Ramos (cell line): ENCODE data around the gene GDNF.

ENCODE experiments used
- in situ Hi-C: fragments of 300-500 bp; cut with MboI; formaldehyde crosslinking; loops from one replicate; pipeline ENCODE4 v1.14.3; 2022; ENCODE audit warnings: low sequenced_read_pairs; ENCODE audit not compliant: unreplicated experiment

GDNF gene

GRCh38 chr5:37849641-37850040 is 9.8 kb upstream of the GDNF start:
- in situ Hi-C loops = no loop called here

GRCh38 chr5:37847978-37848425 is 8.2 kb upstream of the GDNF start:
- in situ Hi-C loops = no loop called here

- in situ Hi-C loops = no loop called here
These were observed 7.0 kb upstream of the GDNF start for GRCh38 chr5:37846786-37847310.

GRCh38 chr5:37844009-37844408 is 4.2 kb upstream of the GDNF start:
- in situ Hi-C loops = no loop called here

- in situ Hi-C loops = no loop called here
These were observed 2.2 kb upstream of the GDNF start for GRCh38 chr5:37842048-37842447.

- in situ Hi-C loops = no loop called here
These were observed 1.4 kb upstream of the GDNF start for GRCh38 chr5:37841203-37841602.

- in situ Hi-C loops = no loop called here
These were observed 503 bp upstream of the GDNF start for GRCh38 chr5:37840053-37841034.

- in situ Hi-C loops = no loop called here
These were observed 904 bp downstream of the GDNF start for GRCh38 chr5:37838933-37839341.

- in situ Hi-C loops = no loop called here
These were observed 1.5 kb downstream of the GDNF start for GRCh38 chr5:37838152-37838932.

GRCh38 chr5:37837414-37838032 is 2.3 kb downstream of the GDNF start:
- in situ Hi-C loops = no loop called here

GRCh38 chr5:37836592-37837413 is 3.0 kb downstream of the GDNF start:
- in situ Hi-C loops = no loop called here

- in situ Hi-C loops = no loop called here
These were observed 3.6 kb downstream of the GDNF start for GRCh38 chr5:37836235-37836591.

- in situ Hi-C loops = no loop called here
These were observed 4.4 kb downstream of the GDNF start for GRCh38 chr5:37835380-37835973.

GRCh38 chr5:37834542-37835379 is 5.1 kb downstream of the GDNF start:
- in situ Hi-C loops = no loop called here

- in situ Hi-C loops = no loop called here
These were observed 5.9 kb downstream of the GDNF start for GRCh38 chr5:37833990-37834389.

- in situ Hi-C loops = no loop called here
These were observed 7.9 kb downstream of the GDNF start for GRCh38 chr5:37831821-37832534.

- in situ Hi-C loops = no loop called here
These were observed 9.5 kb downstream of the GDNF start for GRCh38 chr5:37830348-37830747.
